Measurements from ENCODE around the gene OR4D2. TPM values are rescaled to one million over a fixed set of nuclear protein-coding genes. Genes with fewer than 3 reads are reported as not detected.

Gene OR4D2
- total and polyA plus RNA-seq, 2 donors from 2014 or later, result not detected

DNA sequence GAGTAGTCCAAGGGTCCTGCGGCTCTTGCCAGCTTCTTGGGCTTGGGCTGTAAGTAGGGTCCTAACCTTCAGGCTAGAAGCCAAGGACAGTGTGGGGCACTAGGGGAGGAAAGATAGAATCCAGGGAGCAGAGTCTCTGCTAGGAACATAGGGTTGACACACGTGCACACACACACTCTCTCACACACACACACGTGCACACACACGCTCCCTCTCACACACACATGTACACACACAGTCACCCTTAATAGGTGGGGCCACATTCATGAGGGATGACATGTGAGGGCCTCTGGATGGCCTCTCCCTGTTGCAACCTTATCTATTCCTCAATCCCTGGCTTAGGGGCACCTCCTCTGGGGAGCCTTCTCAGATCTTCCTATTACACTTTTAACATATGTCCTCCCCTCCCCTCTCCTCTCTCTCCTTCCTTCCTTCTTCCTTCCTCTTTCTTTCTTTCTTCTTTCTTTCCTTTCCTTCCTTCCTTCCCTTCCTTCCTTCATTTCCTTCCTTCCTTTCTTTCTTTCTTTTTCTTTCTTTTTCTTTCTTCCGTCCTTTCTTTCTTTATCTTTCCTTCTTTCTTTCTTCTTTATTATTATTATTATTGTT is 28.8 kb downstream of the OR4D2 start:
- intact Hi-C loops (cut with DNase I), result no loop called here
- H3K9ac ChIP-seq (ENCODE audit: low read length in 3 of 3), result no peak overlapping the region
- no peak for DNase-seq
- H3K27ac ChIP-seq (ENCODE audit: low read depth in 2 of 2, low read length in 2 of 2), result no peak overlapping the region
- no peaks in the 10 kb centered on the region for H3K4me1 ChIP-seq (ENCODE audit: control insufficient read depth in 2 of 3, insufficient read depth in 2 of 3, low read depth in 1 of 3, low read length in 3 of 3)
- no peaks in the 10 kb centered on the region for H3K9me3 ChIP-seq (ENCODE audit: control insufficient read depth in 2 of 3, insufficient read depth in 1 of 3, low read length in 3 of 3)
- no peak overlapping the region for H3K4me3 ChIP-seq (ENCODE audit: low read length in 3 of 3)
- TF ChIP-seq, protein P1, sequence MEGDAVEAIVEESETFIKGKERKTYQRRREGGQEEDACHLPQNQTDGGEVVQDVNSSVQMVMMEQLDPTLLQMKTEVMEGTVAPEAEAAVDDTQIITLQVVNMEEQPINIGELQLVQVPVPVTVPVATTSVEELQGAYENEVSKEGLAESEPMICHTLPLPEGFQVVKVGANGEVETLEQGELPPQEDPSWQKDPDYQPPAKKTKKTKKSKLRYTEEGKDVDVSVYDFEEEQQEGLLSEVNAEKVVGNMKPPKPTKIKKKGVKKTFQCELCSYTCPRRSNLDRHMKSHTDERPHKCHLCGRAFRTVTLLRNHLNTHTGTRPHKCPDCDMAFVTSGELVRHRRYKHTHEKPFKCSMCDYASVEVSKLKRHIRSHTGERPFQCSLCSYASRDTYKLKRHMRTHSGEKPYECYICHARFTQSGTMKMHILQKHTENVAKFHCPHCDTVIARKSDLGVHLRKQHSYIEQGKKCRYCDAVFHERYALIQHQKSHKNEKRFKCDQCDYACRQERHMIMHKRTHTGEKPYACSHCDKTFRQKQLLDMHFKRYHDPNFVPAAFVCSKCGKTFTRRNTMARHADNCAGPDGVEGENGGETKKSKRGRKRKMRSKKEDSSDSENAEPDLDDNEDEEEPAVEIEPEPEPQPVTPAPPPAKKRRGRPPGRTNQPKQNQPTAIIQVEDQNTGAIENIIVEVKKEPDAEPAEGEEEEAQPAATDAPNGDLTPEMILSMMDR (IDR thresholded peaks at IDR 0.05; ENCODE audit: borderline replicate concordance, extremely low read depth, insufficient read depth), result no peak
- H3K27me3 ChIP-seq (ENCODE audit: control insufficient read depth, insufficient read depth, low read length), result peaks cover 2% of the 10 kb centered on the region
- no peak for FAIRE-seq
- no peaks in the 10 kb centered on the region for H3K36me3 ChIP-seq (ENCODE audit: control insufficient read depth in 2 of 3, insufficient read depth in 3 of 3, low read length in 3 of 3)

DNA sequence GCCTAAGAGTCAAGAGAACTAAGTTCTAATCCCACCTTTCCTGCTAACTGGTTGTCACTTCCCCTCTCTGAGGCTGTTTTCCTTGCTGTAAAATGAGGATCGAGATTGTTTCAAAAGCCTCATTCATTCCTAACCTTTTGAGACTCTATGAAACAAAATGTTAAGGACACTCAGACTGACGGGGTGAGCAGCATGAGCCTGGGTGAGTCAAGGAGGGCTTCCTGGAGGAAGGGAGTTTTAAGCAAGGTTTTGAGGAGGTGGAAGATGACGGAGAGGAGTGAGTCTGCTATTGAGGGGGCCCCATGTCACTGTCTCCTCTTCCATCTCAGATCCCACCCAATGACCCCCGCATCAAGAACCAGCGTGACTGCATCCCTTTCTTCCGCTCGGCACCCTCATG is 29.8 kb downstream of the OR4D2 start:
- TF ChIP-seq, protein P1 (IDR thresholded peaks at IDR 0.05; ENCODE audit: borderline replicate concordance, extremely low read depth, insufficient read depth), result no peak
- no peak for DNase-seq
- Histone ChIP-seq H3K36me3 (ENCODE audit: control insufficient read depth in 2 of 3, insufficient read depth in 3 of 3, low read length in 3 of 3) (no peaks in the 10 kb centered on the region), H3K4me1 (ENCODE audit: control insufficient read depth in 2 of 3, insufficient read depth in 2 of 3, low read depth in 1 of 3, low read length in 3 of 3) (no peaks in the 10 kb centered on the region), H3K9ac (ENCODE audit: low read length in 3 of 3) (no peak overlapping the region), H3K4me3 (ENCODE audit: low read length in 3 of 3) (no peak overlapping the region), H3K9me3 (ENCODE audit: control insufficient read depth in 2 of 3, insufficient read depth in 1 of 3, low read length in 3 of 3) (no peaks in the 10 kb centered on the region), H3K27ac (ENCODE audit: low read depth in 2 of 2, low read length in 2 of 2) (no peak overlapping the region), H3K27me3 (ENCODE audit: control insufficient read depth, insufficient read depth, low read length) (peaks cover 2% of the 10 kb centered on the region)
- FAIRE-seq, result no peak
- intact Hi-C loops (cut with DNase I), result no loop called here

DNA sequence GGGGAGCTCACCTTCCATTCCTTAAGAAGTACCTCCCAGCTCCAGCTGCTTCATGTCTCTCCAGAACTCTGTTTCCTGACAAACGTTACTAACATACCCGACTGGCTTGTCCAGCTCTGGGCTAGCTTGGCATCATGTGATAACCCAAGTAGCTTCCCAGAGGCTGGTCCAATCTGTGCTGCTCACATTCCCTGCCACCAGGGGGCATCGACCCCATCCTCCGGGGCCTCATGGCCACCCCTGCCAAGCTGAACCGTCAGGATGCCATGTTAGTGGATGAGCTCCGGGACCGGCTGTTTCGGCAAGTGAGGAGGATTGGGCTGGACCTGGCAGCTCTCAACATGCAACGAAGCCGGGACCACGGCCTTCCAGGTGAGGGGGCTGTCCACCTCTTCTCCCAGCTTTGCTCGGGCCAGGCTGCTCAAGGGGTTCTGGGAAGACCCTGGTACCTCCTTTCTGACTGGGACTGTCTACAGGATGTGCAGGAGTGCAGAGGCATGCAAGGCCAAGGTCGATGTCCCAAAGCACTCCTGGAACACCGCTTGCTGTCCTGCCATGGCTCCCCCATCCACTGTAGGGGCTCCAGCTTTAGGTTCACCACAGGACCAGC is 33.3 kb downstream of the OR4D2 start:
- H3K9me3 ChIP-seq (ENCODE audit: control insufficient read depth in 2 of 3, insufficient read depth in 1 of 3, low read length in 3 of 3), result no peaks in the 10 kb centered on the region
- TF ChIP-seq, protein P1 (IDR thresholded peaks at IDR 0.05; ENCODE audit: borderline replicate concordance, extremely low read depth, insufficient read depth), result peak; percentile 34
- H3K4me3 ChIP-seq (ENCODE audit: low read length in 3 of 3), result no peak overlapping the region
- no peaks in the 10 kb centered on the region for H3K36me3 ChIP-seq (ENCODE audit: control insufficient read depth in 2 of 3, insufficient read depth in 3 of 3, low read length in 3 of 3)
- FAIRE-seq (no peak), DNase-seq (peak in 4 of 5 donors; percentile 52 to 62 (median 60))
- intact Hi-C loops (cut with DNase I), result no loop called here
- peaks cover 2% of the 10 kb centered on the region for H3K27me3 ChIP-seq (ENCODE audit: control insufficient read depth, insufficient read depth, low read length)
- H3K9ac ChIP-seq (ENCODE audit: low read length in 3 of 3), result no peak overlapping the region
- no peaks in the 10 kb centered on the region for H3K4me1 ChIP-seq (ENCODE audit: control insufficient read depth in 2 of 3, insufficient read depth in 2 of 3, low read depth in 1 of 3, low read length in 3 of 3)
- H3K27ac ChIP-seq (ENCODE audit: low read depth in 2 of 2, low read length in 2 of 2), result no peak overlapping the region
